Ectodermal cell (in vitro differentiated cells): ENCODE measurements around the gene INSR.
"Not testable (repeated sequence)": the region's sequence is repeated elsewhere in the genome, so short reads cannot be mapped to it uniquely, and the experiment has no call there.

Experiments used
- H3K27ac ChIP-seq: 2 replicates; pipeline ENCODE4 v1.7.0; 2013; ENCODE audit warnings: mild to moderate bottlenecking, low read depth, low read length; ENCODE audit not compliant: insufficient read depth, poor library complexity, severe bottlenecking
- H3K27me3 ChIP-seq: 2 replicates; pipeline ENCODE4 v1.7.0; 2013; ENCODE audit warnings: mild to moderate bottlenecking, low read length; ENCODE audit not compliant: insufficient read depth, control insufficient read depth, poor library complexity, severe bottlenecking
- H3K36me3 ChIP-seq: one replicate; pipeline ENCODE4 v1.7.0; 2013; ENCODE audit warnings: low read length; ENCODE audit not compliant: control insufficient read depth, insufficient read depth
- H3K4me1 ChIP-seq: one replicate; pipeline ENCODE4 v1.7.0; 2013; ENCODE audit warnings: low read length; ENCODE audit not compliant: control insufficient read depth, insufficient read depth
- H3K4me3 ChIP-seq: 2 replicates; pipeline ENCODE4 v1.7.0; 2013; ENCODE audit warnings: low read depth, low read length, control low read depth; ENCODE audit not compliant: insufficient read depth
- H3K9me3 ChIP-seq: 2 replicates; pipeline ENCODE4 v1.7.0; 2013; ENCODE audit warnings: mild to moderate bottlenecking, low read length, moderate library complexity; ENCODE audit not compliant: control insufficient read depth
- WGBS, 2 experiments: methylation state at CpG; one replicate each; pipeline ENCODE4 v1.1.7; 2013; ENCODE audit warnings: missing lambda C conversion rate in 2 of 2; 5-methylcytosine and 5-hydroxymethylcytosine counted together

INSR gene

GRCh38 chr19:7172794-7173193 lies 121.4 kb downstream of the INSR start:
- Histone ChIP-seq H3K27ac (no peak overlapping the region), H3K4me3 (no peak overlapping the region), H3K9me3 (no peaks in the 10 kb centered on the region), H3K27me3 (no peaks in the 10 kb centered on the region), H3K36me3 (peaks cover 12% of the 10 kb centered on the region), H3K4me1 (no peaks in the 10 kb centered on the region)
- 92 to 94% methylated on average over 4 of the region's 4 CpGs for WGBS, 2 experiments

GRCh38 chr19:7170983-7171382 lies 123.2 kb downstream of the INSR start:
- Histone ChIP-seq H3K27ac (no peak overlapping the region), H3K4me3 (no peak overlapping the region), H3K9me3 (no peaks in the 10 kb centered on the region), H3K4me1 (no peaks in the 10 kb centered on the region), H3K36me3 (peaks cover 12% of the 10 kb centered on the region), H3K27me3 (no peaks in the 10 kb centered on the region)

- H3K9me3 ChIP-seq: no peaks in the 10 kb centered on the region
- H3K36me3 ChIP-seq: peaks cover 12% of the 10 kb centered on the region
- H3K4me1 ChIP-seq: no peaks in the 10 kb centered on the region
- no peak overlapping the region for H3K27ac ChIP-seq
- H3K27me3 ChIP-seq: no peaks in the 10 kb centered on the region
- no peak overlapping the region for H3K4me3 ChIP-seq
- 89 to 92% methylated on average over 6 of the region's 6 CpGs for WGBS, 2 experiments
Observed at GRCh38 chr19:7168941-7169340, 125.3 kb downstream of the INSR start.

- Histone ChIP-seq H3K9me3 (no peaks in the 10 kb centered on the region), H3K4me1 (no peaks in the 10 kb centered on the region), H3K4me3 (no peak overlapping the region), H3K27me3 (no peaks in the 10 kb centered on the region), H3K27ac (no peak overlapping the region), H3K36me3 (peaks cover 5% of the 10 kb centered on the region)
- WGBS, 2 experiments: 92 to 96% methylated on average over 4 of the region's 4 CpGs
Observed at GRCh38 chr19:7161292-7161691, 132.9 kb downstream of the INSR start.

- H3K4me1 ChIP-seq: no peaks in the 10 kb centered on the region
- WGBS, 2 experiments: 94% methylated on average over 18 of the region's 18 CpGs
- no peak overlapping the region for H3K4me3 ChIP-seq
- H3K27ac ChIP-seq: no peak overlapping the region
- no peaks in the 10 kb centered on the region for H3K27me3 ChIP-seq
- peaks cover 5% of the 10 kb centered on the region for H3K36me3 ChIP-seq
- H3K9me3 ChIP-seq: no peaks in the 10 kb centered on the region
Observed at GRCh38 chr19:7159105-7159933, 134.9 kb downstream of the INSR start.

GRCh38 chr19:7153022-7153421 lies 141.2 kb downstream of the INSR start:
- Histone ChIP-seq H3K9me3 (no peaks in the 10 kb centered on the region), H3K27ac (no peak overlapping the region), H3K36me3 (no peaks in the 10 kb centered on the region), H3K27me3 (no peaks in the 10 kb centered on the region), H3K4me3 (no peak overlapping the region), H3K4me1 (no peaks in the 10 kb centered on the region)
- WGBS, 2 experiments: 76 to 85% methylated on average over 5 of the region's 5 CpGs

- no peak overlapping the region for H3K27ac ChIP-seq
- no peak overlapping the region for H3K4me3 ChIP-seq
- no peaks in the 10 kb centered on the region for H3K27me3 ChIP-seq
- no peaks in the 10 kb centered on the region for H3K9me3 ChIP-seq
- 85 to 87% methylated on average over 13 of the region's 13 CpGs for WGBS, 2 experiments
- H3K4me1 ChIP-seq: no peaks in the 10 kb centered on the region
- H3K36me3 ChIP-seq: no peaks in the 10 kb centered on the region
Observed at GRCh38 chr19:7152568-7152967, 141.6 kb downstream of the INSR start.

- no peaks in the 10 kb centered on the region for H3K36me3 ChIP-seq
- H3K27ac ChIP-seq: no peak overlapping the region
- no peak overlapping the region for H3K4me3 ChIP-seq
- WGBS, 2 experiments: 88 to 91% methylated on average over 24 of the region's 24 CpGs
- no peaks in the 10 kb centered on the region for H3K9me3 ChIP-seq
- H3K27me3 ChIP-seq: no peaks in the 10 kb centered on the region
- H3K4me1 ChIP-seq: no peaks in the 10 kb centered on the region
Observed at GRCh38 chr19:7149956-7150705, 144.1 kb downstream of the INSR start.

- H3K9me3 ChIP-seq, H3K4me3 ChIP-seq, H3K4me1 ChIP-seq, H3K36me3 ChIP-seq, H3K27ac ChIP-seq, H3K27me3 ChIP-seq: not testable (repeated sequence)
- 88 to 94% methylated on average over 9 to 10 of the region's 10 CpGs for whole genome bisulfite sequencing, 2 experiments
Observed at GRCh38 chr19:7147119-7147675, 147.0 kb downstream of the INSR start.

- WGBS, 2 experiments: 93% methylated on average over 5 of the region's 5 CpGs
- H3K27me3 ChIP-seq, H3K9me3 ChIP-seq, H3K4me3 ChIP-seq, H3K27ac ChIP-seq, H3K4me1 ChIP-seq, H3K36me3 ChIP-seq: not testable (repeated sequence)
Observed at GRCh38 chr19:7146086-7146485, 148.1 kb downstream of the INSR start.
